ENCODE data around the gene SCYGR1.
"Not testable (repeated sequence)": the region's sequence is repeated elsewhere in the genome, so short reads cannot be mapped to it uniquely, and the experiment has no call there.

Gene SCYGR1

GRCh38 chr2:227376656-227377396, 10.9 kb downstream of the SCYGR1 start:
- TF ChIP-seq POU2F2 (IDR thresholded peaks at IDR 0.05; ENCODE audit: low read depth, low read length) (no peak), SPI1 (IDR thresholded peaks at IDR 0.05; ENCODE audit: low read depth, low read length) (no peak), PAX5 (IDR thresholded peaks at IDR 0.05; ENCODE audit: insufficient read depth, low read length, severe bottlenecking) (no peak), POLR2A (IDR thresholded peaks at IDR 0.05; ENCODE audit: low read depth, low read length) (no peak), TAF1 (IDR thresholded peaks at IDR 0.05; ENCODE audit: low read depth, low read length) (no peak), POLR2AphosphoS5 (IDR thresholded peaks at IDR 0.05; ENCODE audit: low read depth, low read length) (no peak)
- no peak for FAIRE-seq
- DNase-seq (ENCODE audit: insufficient read length, low spot score), result no peak

GRCh38 chr2:227374158-227374557, 13.6 kb downstream of the SCYGR1 start:
- no peak for DNase-seq (ENCODE audit: insufficient read length, low spot score)
- TF ChIP-seq POLR2AphosphoS5 (IDR thresholded peaks at IDR 0.05; ENCODE audit: low read depth, low read length), result no peak
- no peak for TF ChIP-seq TAF1 (IDR thresholded peaks at IDR 0.05; ENCODE audit: low read depth, low read length)
- TF ChIP-seq PAX5 (IDR thresholded peaks at IDR 0.05; ENCODE audit: insufficient read depth, low read length, severe bottlenecking), result no peak
- TF ChIP-seq SPI1 (IDR thresholded peaks at IDR 0.05; ENCODE audit: low read depth, low read length), result no peak
- TF ChIP-seq POLR2A (IDR thresholded peaks at IDR 0.05; ENCODE audit: low read depth, low read length), result no peak
- TF ChIP-seq POU2F2 (IDR thresholded peaks at IDR 0.05; ENCODE audit: low read depth, low read length), result no peak

GRCh38 chr2:227373389-227373788, 14.4 kb downstream of the SCYGR1 start:
- TF ChIP-seq POLR2A (IDR thresholded peaks at IDR 0.05; ENCODE audit: low read depth, low read length), result no peak
- TF ChIP-seq POLR2AphosphoS5 (IDR thresholded peaks at IDR 0.05; ENCODE audit: low read depth, low read length), result no peak
- TF ChIP-seq PAX5 (IDR thresholded peaks at IDR 0.05; ENCODE audit: insufficient read depth, low read length, severe bottlenecking), result no peak
- no peak for TF ChIP-seq TAF1 (IDR thresholded peaks at IDR 0.05; ENCODE audit: low read depth, low read length)
- TF ChIP-seq SPI1 (IDR thresholded peaks at IDR 0.05; ENCODE audit: low read depth, low read length), result no peak
- no peak for TF ChIP-seq POU2F2 (IDR thresholded peaks at IDR 0.05; ENCODE audit: low read depth, low read length)
- FAIRE-seq (no peak), DNase-seq (ENCODE audit: insufficient read length, low spot score) (no peak)

More at GRCh38 chr2:227374158-227374557, 13.6 kb downstream of the SCYGR1 start:
- FAIRE-seq, result peak; percentile 78

- FAIRE-seq (no peak), DNase-seq (ENCODE audit: insufficient read length, low spot score) (no peak)
- no peak for TF ChIP-seq POU2F2 (IDR thresholded peaks at IDR 0.05; ENCODE audit: low read depth, low read length)
- TF ChIP-seq POLR2A (IDR thresholded peaks at IDR 0.05; ENCODE audit: low read depth, low read length), result no peak
- no peak for TF ChIP-seq PAX5 (IDR thresholded peaks at IDR 0.05; ENCODE audit: insufficient read depth, low read length, severe bottlenecking)
- TF ChIP-seq SPI1 (IDR thresholded peaks at IDR 0.05; ENCODE audit: low read depth, low read length), result no peak
- TF ChIP-seq TAF1 (IDR thresholded peaks at IDR 0.05; ENCODE audit: low read depth, low read length), result no peak
- TF ChIP-seq POLR2AphosphoS5 (IDR thresholded peaks at IDR 0.05; ENCODE audit: low read depth, low read length), result no peak
Observed at GRCh38 chr2:227370791-227371312, 16.9 kb downstream of the SCYGR1 start.

GRCh38 chr2:227370092-227370491, 17.7 kb downstream of the SCYGR1 start:
- no peak for TF ChIP-seq SPI1 (IDR thresholded peaks at IDR 0.05; ENCODE audit: low read depth, low read length)
- no peak for TF ChIP-seq TAF1 (IDR thresholded peaks at IDR 0.05; ENCODE audit: low read depth, low read length)
- no peak for TF ChIP-seq POLR2A (IDR thresholded peaks at IDR 0.05; ENCODE audit: low read depth, low read length)
- TF ChIP-seq POU2F2 (IDR thresholded peaks at IDR 0.05; ENCODE audit: low read depth, low read length), result no peak
- TF ChIP-seq PAX5 (IDR thresholded peaks at IDR 0.05; ENCODE audit: insufficient read depth, low read length, severe bottlenecking), result no peak
- no peak for TF ChIP-seq POLR2AphosphoS5 (IDR thresholded peaks at IDR 0.05; ENCODE audit: low read depth, low read length)
- FAIRE-seq, result no peak
- no peak for DNase-seq (ENCODE audit: insufficient read length, low spot score)

- no peak for DNase-seq (ENCODE audit: insufficient read length, low spot score)
- no peak for TF ChIP-seq TAF1 (IDR thresholded peaks at IDR 0.05; ENCODE audit: low read depth, low read length)
- TF ChIP-seq POLR2A (IDR thresholded peaks at IDR 0.05; ENCODE audit: low read depth, low read length), result no peak
- TF ChIP-seq POLR2AphosphoS5 (IDR thresholded peaks at IDR 0.05; ENCODE audit: low read depth, low read length), result no peak
- no peak for TF ChIP-seq POU2F2 (IDR thresholded peaks at IDR 0.05; ENCODE audit: low read depth, low read length)
- TF ChIP-seq PAX5 (IDR thresholded peaks at IDR 0.05; ENCODE audit: insufficient read depth, low read length, severe bottlenecking), result no peak
- no peak for TF ChIP-seq SPI1 (IDR thresholded peaks at IDR 0.05; ENCODE audit: low read depth, low read length)
- FAIRE-seq, result no peak
Observed at GRCh38 chr2:227368574-227368973, 19.2 kb downstream of the SCYGR1 start.

GRCh38 chr2:227367427-227367795, 20.3 kb downstream of the SCYGR1 start:
- DNase-seq (ENCODE audit: insufficient read length, low spot score) (no peak), FAIRE-seq (no peak)

GRCh38 chr2:227366769-227367426, 20.9 kb downstream of the SCYGR1 start:
- TF ChIP-seq SPI1 (IDR thresholded peaks at IDR 0.05; ENCODE audit: low read depth, low read length) (no peak), POLR2AphosphoS5 (IDR thresholded peaks at IDR 0.05; ENCODE audit: low read depth, low read length) (no peak), POLR2A (IDR thresholded peaks at IDR 0.05; ENCODE audit: low read depth, low read length) (no peak), TAF1 (IDR thresholded peaks at IDR 0.05; ENCODE audit: low read depth, low read length) (no peak), PAX5 (IDR thresholded peaks at IDR 0.05; ENCODE audit: insufficient read depth, low read length, severe bottlenecking) (no peak), POU2F2 (IDR thresholded peaks at IDR 0.05; ENCODE audit: low read depth, low read length) (no peak)

More at GRCh38 chr2:227367427-227367795, 20.3 kb downstream of the SCYGR1 start:
- no peak for TF ChIP-seq POLR2A (IDR thresholded peaks at IDR 0.05; ENCODE audit: low read depth, low read length)
- no peak for TF ChIP-seq PAX5 (IDR thresholded peaks at IDR 0.05; ENCODE audit: insufficient read depth, low read length, severe bottlenecking)
- TF ChIP-seq SPI1 (IDR thresholded peaks at IDR 0.05; ENCODE audit: low read depth, low read length), result no peak
- TF ChIP-seq TAF1 (IDR thresholded peaks at IDR 0.05; ENCODE audit: low read depth, low read length), result no peak
- no peak for TF ChIP-seq POLR2AphosphoS5 (IDR thresholded peaks at IDR 0.05; ENCODE audit: low read depth, low read length)
- TF ChIP-seq POU2F2 (IDR thresholded peaks at IDR 0.05; ENCODE audit: low read depth, low read length), result no peak

GRCh38 chr2:227365833-227366232, 21.9 kb downstream of the SCYGR1 start:
- DNase-seq (ENCODE audit: insufficient read length, low spot score) (no peak), FAIRE-seq (no peak)
- no peak for TF ChIP-seq POLR2AphosphoS5 (IDR thresholded peaks at IDR 0.05; ENCODE audit: low read depth, low read length)
- no peak for TF ChIP-seq POU2F2 (IDR thresholded peaks at IDR 0.05; ENCODE audit: low read depth, low read length)
- no peak for TF ChIP-seq PAX5 (IDR thresholded peaks at IDR 0.05; ENCODE audit: insufficient read depth, low read length, severe bottlenecking)
- TF ChIP-seq POLR2A (IDR thresholded peaks at IDR 0.05; ENCODE audit: low read depth, low read length), result no peak
- no peak for TF ChIP-seq SPI1 (IDR thresholded peaks at IDR 0.05; ENCODE audit: low read depth, low read length)
- TF ChIP-seq TAF1 (IDR thresholded peaks at IDR 0.05; ENCODE audit: low read depth, low read length), result no peak

More at GRCh38 chr2:227366769-227367426, 20.9 kb downstream of the SCYGR1 start:
- DNase-seq (ENCODE audit: insufficient read length, low spot score) (no peak), FAIRE-seq (no peak)

- not testable (repeated sequence) for DNase-seq (ENCODE audit: insufficient read length, low spot score); FAIRE-seq
Observed at GRCh38 chr2:227364585-227365263, 23.0 kb downstream of the SCYGR1 start.
